HepG2 (cell line): Measurements from ENCODE around the gene PRKRIP1.

Experiments used
- ARHGAP35 ChIP-seq: sonication (generic); formaldehyde crosslinking; IDR thresholded peaks from 2 replicates; pipeline ENCODE4 v1.9.0; 2022; ENCODE audit warnings: mild to moderate bottlenecking, inconsistent platforms, moderate library complexity, missing genetic modification reagents, borderline replicate concordance
- ATF1 ChIP-seq: IDR thresholded peaks from 2 replicates; pipeline ENCODE4 v1.6.1; 2016; ENCODE audit warnings: mild to moderate bottlenecking, control low read depth
- CHD4 ChIP-seq: fragments of 200-600 bp; sonication (generic); IDR thresholded peaks from 2 replicates; pipeline ENCODE4 v1.7.0; 2017; ENCODE audit warnings: mild to moderate bottlenecking, low read length, borderline replicate concordance
- EP300 ChIP-seq, 3 experiments: sonication (generic) in 1 of 3; formaldehyde crosslinking in 1 of 3; IDR thresholded peaks; 2 replicates each; pipeline versions ENCODE4 v1.5.1 to v1.6.1; 2011 to 2020; ENCODE audit warnings: low read depth in 2 of 3, low read length in 2 of 3, borderline replicate concordance in 1 of 3, improper control_type of control experiment in 1 of 3, mild to moderate bottlenecking in 1 of 3, missing genetic modification reagents in 1 of 3, moderate library complexity in 1 of 3
- MAFK ChIP-seq, 2 experiments: IDR thresholded peaks in 1 of 2; conservative IDR thresholded peaks in 1 of 2; 2 replicates each; pipeline ENCODE4 v1.6.1; 2011; ENCODE audit warnings: improper control_type of control experiment in 2 of 2, low read length in 2 of 2
- POLR2A ChIP-seq, 2 experiments: IDR thresholded peaks; 2 replicates each; pipeline ENCODE4 v1.6.1; 2011; ENCODE audit warnings: low read depth in 2 of 2, low read length in 2 of 2, mild to moderate bottlenecking in 1 of 2, moderate library complexity in 1 of 2; ENCODE audit not compliant: insufficient read depth in 1 of 2
- YY1 ChIP-seq: IDR thresholded peaks from 2 replicates; pipeline ENCODE4 v1.6.1; 2011; ENCODE audit warnings: low read length, low read depth, moderate library complexity, mild to moderate bottlenecking; ENCODE audit not compliant: insufficient read depth, insufficient replicate concordance
- ZNF703 ChIP-seq: sonication (generic); formaldehyde crosslinking; IDR thresholded peaks from 2 replicates; pipeline ENCODE4 v1.5.1; 2020; ENCODE audit warnings: missing genetic modification reagents, mild to moderate bottlenecking, moderate library complexity, borderline replicate concordance
- TF ChIP-seq, protein P1 (sequence below): sonication (generic); formaldehyde crosslinking; IDR thresholded peaks from 2 replicates; pipeline ENCODE4 v1.5.0; 2020; ENCODE audit warnings: mild to moderate bottlenecking, missing genetic modification reagents, moderate library complexity
- TF ChIP-seq, protein P2 (sequence below): IDR thresholded peaks from 2 replicates; pipeline ENCODE4 v1.6.1; 2016; ENCODE audit warnings: missing compliant biosample characterization, missing genetic modification reagents, borderline replicate concordance

DNA sequence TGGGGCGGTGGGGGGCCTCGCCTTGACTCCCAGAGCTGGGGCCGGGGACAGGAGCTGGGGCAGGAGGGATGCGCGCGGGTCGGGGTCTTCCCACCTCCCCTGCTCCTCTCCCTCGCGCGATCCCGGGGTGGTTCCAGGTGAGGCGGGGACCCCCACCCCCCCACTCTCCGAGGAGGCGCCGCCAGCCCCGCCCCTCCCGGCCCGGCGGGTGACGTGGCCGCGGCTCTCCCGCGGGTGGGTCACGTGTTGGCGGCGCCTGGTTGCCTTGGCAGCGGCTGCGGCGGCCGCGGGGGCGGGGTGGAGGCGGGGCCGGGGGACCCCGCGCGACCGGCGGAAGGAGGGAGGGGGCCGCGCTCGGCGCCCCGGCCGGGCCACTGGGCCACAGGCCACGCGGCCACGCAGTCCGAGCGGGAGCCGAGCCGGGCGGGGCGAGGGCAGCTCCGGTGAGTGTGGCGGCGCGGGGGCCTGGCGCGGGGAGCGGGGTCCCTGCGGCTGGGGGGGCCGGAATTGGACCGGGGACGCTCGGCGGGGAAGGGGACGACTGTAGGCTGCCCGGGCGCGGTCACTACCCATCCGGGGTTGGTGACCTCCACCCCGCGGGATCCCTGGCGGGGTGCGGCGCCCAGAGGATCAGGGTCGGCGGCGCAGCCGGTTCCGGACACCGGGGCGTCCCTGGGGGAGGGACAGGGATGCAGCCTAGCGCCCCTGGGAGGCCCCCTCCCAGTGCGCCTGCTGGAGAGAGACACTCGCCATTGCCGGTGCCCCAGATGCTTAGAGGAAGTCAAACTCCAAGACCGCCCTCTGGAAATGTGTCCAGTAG is 37.3 kb downstream of the PRKRIP1 start, which contains the start of gene ORAI2:
- TF ChIP-seq MAFK (conservative IDR thresholded peaks at IDR 0.05 in 1 of 2, IDR thresholded peaks at IDR 0.05 in 1 of 2; ENCODE audit: low read length in 2 of 2) (no peak), POLR2A (IDR thresholded peaks at IDR 0.05; ENCODE audit: insufficient read depth in 1 of 2, low read depth in 2 of 2, low read length in 2 of 2) (no peak), ZNF703 (no peak), ARHGAP35 (CRISPR knock-in tag) (no peak), EP300 (IDR thresholded peaks at IDR 0.05; ENCODE audit: low read depth in 2 of 2, low read length in 2 of 2) (no peak), EP300 (CRISPR knock-in tag; IDR thresholded peaks at IDR 0.05; ENCODE audit: borderline replicate concordance) (no peak), YY1 (no peak), CHD4 (no peak), ATF1 (CRISPR knock-in tag) (no peak)
- TF ChIP-seq, protein P1, sequence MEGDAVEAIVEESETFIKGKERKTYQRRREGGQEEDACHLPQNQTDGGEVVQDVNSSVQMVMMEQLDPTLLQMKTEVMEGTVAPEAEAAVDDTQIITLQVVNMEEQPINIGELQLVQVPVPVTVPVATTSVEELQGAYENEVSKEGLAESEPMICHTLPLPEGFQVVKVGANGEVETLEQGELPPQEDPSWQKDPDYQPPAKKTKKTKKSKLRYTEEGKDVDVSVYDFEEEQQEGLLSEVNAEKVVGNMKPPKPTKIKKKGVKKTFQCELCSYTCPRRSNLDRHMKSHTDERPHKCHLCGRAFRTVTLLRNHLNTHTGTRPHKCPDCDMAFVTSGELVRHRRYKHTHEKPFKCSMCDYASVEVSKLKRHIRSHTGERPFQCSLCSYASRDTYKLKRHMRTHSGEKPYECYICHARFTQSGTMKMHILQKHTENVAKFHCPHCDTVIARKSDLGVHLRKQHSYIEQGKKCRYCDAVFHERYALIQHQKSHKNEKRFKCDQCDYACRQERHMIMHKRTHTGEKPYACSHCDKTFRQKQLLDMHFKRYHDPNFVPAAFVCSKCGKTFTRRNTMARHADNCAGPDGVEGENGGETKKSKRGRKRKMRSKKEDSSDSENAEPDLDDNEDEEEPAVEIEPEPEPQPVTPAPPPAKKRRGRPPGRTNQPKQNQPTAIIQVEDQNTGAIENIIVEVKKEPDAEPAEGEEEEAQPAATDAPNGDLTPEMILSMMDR (CRISPR knock-in tag) = 0 out of 2 replicates have a peak, but pooled peaks have one; percentile 3
- TF ChIP-seq, protein P2, sequence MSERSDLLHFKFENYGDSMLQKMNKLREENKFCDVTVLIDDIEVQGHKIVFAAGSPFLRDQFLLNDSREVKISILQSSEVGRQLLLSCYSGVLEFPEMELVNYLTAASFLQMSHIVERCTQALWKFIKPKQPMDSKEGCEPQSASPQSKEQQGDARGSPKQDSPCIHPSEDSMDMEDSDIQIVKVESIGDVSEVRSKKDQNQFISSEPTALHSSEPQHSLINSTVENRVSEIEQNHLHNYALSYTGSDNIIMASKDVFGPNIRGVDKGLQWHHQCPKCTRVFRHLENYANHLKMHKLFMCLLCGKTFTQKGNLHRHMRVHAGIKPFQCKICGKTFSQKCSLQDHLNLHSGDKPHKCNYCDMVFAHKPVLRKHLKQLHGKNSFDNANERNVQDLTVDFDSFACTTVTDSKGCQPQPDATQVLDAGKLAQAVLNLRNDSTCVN (CRISPR knock-in tag) = no peak
